ENCODE measurements around the gene CNTNAP2.

The CNTNAP2 gene

DNA sequence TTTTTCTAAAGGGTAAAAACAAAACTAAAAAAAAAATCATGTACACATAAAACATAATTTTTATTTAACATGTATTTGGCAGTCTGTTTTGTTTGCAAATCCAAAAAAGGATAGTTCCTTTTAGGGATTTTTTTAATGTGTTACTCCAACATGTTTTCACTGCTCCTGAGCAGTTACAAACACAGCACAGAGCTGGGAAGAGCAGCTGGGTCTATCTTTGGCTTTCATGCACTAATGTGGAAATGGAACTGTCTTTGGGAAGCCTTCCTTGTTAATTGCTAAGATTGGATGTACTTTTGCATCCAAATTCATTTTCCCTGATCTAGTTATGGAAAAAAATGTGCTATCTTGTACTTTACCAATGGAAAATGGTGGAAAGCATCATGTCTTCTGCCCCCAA is 1035.1 kb downstream of the CNTNAP2 start:
- DNase-seq, result no peak

DNA sequence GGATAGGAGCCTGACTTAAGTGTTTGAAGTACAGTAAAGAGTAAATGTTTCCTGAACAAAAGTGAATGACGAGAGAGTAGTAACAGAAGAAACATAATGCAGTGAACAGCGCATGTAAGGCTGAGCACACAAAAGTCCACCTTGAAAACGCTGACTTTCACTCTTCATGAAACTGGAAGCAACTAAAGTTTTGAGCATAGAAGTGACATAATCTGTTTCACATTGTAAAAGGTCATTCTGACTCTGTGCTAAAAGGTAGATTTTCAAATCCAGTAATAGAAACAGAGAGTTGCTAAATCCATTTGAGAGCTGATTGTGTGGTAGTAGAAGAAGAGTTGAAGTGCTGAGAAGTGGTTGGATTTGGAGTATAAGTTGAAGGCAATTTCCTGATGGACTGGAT is 1037.0 kb downstream of the CNTNAP2 start:
- DNase-seq, result no peak

DNA sequence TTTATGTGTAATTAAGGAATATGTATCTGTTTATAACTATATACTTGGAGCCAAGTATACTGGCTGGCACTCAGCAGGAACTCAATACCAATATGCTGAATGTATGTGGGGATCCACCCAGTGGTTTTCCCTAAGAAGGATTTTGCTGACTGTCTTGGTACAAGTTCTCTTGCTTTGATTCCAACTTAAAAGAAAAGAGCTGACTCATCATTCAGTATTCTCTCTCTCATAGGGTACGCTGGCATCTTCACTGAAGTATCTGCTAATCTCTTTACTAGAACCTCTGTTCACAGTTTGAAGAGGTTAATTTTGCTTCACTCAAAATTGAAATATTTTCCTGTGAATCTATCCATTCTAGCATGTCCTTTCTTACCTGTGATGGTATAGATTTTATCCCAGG is 1044.8 kb downstream of the CNTNAP2 start:
- DNase-seq, result no peak

DNA sequence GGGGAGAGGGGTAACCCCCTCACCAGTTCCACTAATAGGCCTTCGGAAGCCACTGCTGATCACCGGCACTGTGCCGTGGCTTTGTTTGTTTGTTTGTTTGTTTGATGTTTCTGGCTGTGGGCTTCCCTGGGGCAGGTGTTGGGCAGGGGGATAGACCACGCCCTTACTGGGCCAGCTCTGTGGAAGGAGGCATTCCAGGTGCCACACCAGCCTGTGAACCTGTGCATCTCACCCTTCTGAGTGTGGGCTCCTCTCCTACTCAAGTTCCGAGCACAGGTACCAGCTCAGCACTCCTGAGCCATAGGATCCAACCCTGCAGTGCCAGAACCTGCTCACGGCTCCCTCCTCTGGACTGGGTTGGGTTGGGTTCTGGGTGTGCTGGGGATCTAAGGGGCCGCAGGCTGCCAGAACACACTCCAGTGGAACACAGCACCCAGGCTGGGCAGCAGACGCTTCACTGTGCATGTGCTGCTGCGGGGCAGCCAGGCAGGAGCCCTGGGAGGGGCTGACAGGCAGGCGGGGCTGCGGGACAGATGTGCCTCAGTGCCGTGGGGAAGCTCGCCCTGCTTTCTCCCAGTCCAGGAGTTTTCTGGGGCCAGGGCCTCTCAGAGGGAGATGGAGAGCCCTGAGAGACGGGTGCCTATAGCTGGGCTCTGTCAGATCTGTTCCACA is 1053.9 kb downstream of the CNTNAP2 start:
- DNase-seq, result no peak

GRCh38 chr7:147171013-147171391 is 1054.4 kb downstream of the CNTNAP2 start:
- no peak for DNase-seq

GRCh38 chr7:147173883-147174282 is 1057.3 kb downstream of the CNTNAP2 start:
- DNase-seq, result no peak

DNA sequence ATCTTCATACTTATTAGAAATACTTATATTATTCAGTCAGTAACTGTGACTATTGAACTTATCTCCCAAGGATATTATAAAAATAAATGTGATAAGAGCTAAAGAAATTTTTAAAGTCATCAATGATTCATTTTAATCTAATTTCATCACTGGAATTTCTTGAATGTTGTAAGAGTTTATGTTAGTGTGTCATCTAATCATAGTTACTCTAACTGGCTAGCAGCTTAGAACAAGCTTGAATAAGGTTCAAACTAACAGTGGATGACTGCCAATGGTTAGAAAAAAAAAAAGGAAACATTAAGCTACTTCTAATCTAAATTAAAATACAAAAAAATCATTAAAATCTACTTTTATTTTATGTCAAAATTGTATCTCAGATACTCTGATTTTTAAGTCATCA is 1066.3 kb downstream of the CNTNAP2 start:
- DNase-seq, result peak; percentile 48

- DNase-seq, result no peak
Observed at GRCh38 chr7:147183276-147183675, 1066.7 kb downstream of the CNTNAP2 start.

- DNase-seq, result no peak
Observed at GRCh38 chr7:147188467-147188866, 1071.9 kb downstream of the CNTNAP2 start.

- no peak for DNase-seq
Observed at GRCh38 chr7:147193476-147193875, 1076.9 kb downstream of the CNTNAP2 start.

- no peak for DNase-seq
Observed at GRCh38 chr7:147196481-147196880, 1079.9 kb downstream of the CNTNAP2 start.

DNA sequence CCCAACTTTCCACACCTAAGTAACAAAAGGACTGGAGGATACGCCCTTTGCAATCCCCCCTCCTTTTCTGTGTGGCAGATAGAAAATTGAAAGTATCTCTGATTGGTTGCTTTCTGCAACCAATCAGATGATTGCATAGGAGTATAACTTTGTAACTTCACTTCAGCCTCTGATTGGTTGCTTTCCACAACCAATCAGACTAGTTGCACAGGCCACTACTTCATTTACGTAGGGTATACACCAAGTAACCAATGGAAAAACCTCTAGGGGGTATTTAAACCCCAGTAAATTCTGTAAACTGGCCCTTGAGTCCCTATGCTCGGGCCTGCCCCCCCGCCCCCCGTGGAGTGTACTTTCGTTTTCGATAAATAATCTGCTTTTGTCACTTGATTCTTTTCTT is 1080.4 kb downstream of the CNTNAP2 start:
- DNase-seq, result no peak

- no peak for DNase-seq
Observed at GRCh38 chr7:147199868-147200267, 1083.3 kb downstream of the CNTNAP2 start.

- DNase-seq, result no peak
Observed at GRCh38 chr7:147207988-147208387, 1091.4 kb downstream of the CNTNAP2 start.

- no peak for DNase-seq
Observed at GRCh38 chr7:147231275-147231674, 1114.7 kb downstream of the CNTNAP2 start.

DNA sequence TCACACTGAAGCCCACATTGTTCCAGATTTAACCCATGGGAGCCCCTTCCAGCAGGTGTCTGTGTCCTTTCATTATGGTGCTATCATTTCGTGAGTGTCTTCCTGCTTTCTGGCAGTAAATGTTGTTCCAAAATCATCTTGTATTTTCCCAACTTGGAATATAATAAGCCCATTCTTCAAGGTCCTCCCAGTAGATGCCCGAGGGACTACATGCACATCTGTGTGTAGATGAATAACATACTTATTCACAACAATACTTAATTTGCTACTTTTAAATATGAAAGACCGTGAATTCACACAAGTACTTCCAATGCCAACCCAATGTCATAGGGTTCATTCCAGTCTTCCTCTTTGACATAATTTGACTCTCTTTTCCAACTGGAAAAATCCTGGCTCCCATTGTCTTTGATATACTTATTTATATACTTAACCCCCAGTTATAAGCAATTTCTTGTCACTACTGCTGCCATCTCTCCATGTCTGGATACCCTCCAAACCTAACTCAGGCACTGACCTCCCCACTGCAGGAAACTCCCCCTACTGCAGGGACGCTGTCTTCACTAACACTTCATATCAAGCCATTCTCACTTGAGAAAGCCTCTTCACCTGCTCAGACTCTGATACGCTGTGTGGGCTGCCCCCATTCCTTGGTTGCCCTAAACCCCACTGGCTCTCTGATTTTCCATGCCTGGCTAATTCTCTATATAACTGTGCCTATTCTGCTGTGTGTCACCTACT is 1119.2 kb downstream of the CNTNAP2 start:
- DNase-seq, result no peak

DNA sequence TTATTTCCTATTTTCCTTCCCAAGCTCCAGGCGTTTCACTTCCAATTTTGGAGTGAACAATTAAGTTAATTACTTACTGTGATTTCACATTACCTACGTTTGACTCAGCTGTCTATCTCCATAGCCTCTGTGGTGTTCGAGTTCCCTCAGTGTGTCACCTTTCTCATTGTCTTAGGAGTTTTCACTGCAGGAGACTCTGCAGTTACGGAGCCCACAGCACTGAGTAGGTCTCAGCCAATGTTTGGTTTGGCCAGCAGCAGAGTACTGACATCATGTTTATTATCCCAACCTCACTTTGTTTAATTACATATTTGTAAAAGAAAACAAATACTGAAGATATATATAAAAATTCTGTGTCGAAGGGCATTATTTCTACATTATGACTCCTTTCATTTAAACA is 1123.9 kb downstream of the CNTNAP2 start:
- DNase-seq, result no peak

DNA sequence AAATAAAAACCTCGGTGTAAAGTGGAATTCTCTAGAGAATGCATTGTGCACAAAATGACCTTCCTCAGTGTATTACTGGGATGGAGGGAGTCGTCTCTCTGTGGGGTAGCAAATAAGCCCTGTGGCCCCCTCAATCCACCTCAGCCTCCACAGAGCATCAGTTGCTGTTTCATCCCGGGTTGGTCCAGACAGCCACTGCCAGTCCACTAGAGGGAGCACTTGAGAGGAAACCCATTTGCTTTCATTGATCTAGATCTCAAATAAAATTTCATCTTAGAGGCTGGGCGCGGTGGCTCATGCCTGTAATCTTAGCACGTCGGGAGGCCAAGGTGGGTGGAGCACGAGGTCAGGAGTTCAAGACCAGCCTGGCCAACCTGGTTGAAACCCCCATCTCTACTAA is 1128.7 kb downstream of the CNTNAP2 start:
- DNase-seq, result peak; percentile 37

GRCh38 chr7:147249956-147250355 is 1133.4 kb downstream of the CNTNAP2 start:
- peak; percentile 7 for DNase-seq

DNA sequence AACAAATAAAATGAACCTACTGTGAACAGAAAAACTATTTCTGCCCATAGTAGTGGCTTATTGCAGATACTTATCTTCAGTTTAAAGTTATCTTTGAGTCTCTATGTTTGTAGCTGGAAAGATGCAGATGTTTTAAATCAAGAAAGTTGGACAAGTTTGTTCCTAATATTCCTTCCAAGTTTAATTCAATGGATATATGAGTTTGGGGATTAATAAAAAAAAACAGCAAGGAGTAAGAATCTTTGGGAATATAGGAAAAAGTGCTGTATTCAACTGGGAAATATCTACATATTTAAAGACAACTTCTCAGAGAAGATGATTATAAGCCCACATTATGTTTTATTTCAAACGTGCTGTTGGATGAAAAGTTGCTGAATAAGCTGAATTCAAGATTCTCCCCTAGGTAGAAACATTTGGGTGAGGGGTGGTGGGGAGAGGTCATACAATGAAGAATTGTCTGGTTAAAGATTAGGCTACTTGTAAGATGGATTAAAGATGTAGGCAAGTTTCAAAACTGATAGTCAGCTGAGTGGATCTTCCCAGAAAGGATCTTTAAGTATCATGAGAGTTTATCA is 1135.2 kb downstream of the CNTNAP2 start:
- no peak for DNase-seq

DNA sequence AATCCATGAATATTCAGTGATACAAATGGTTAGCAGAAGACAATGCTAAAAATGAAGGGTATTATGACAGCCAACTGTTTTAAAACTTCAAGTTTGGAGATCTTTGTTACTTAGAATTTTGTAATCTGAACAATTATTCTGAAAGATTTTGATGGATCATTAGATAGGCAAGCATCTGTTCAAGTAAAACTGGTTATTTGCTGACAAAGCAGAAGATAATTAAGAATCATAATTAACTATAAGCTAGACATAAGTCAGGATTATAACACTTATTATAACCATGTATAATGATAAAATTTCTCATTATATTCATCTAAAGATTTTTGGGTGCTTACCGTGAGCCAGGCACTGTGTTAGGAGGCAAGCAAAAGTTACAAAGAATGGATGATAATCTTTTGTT is 1145.1 kb downstream of the CNTNAP2 start:
- DNase-seq, result no peak

- DNase-seq, result no peak
Observed at GRCh38 chr7:147265528-147265927, 1148.9 kb downstream of the CNTNAP2 start.

GRCh38 chr7:147276106-147276505 is 1159.5 kb downstream of the CNTNAP2 start:
- DNase-seq, result no peak

- DNase-seq, result no peak
Observed at GRCh38 chr7:147276783-147277370, 1160.3 kb downstream of the CNTNAP2 start.

All from fibroblast of skin of scalp (primary cell).